Measurements from ENCODE around the gene SENP5.

SENP5 gene

DNA sequence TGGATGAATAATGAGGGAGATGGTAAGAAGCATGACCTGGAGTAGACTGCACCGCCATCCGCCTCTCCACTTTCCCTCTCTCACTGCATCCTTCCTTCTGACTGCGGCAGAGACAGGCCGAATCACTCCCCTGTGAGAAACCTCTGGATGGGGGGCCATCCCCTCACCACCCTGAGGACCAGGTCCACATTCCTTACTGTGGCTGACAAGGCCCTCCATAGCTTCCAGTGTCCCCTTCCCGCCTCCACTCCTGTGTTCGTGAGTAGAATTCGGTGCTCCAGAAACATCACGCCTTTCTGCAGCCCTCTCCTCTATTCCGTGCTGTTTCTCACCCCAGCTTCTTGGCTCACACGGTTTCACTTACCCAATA, 98.1 kb downstream of the SENP5 start:
- TF ChIP-seq TAF1 (IDR thresholded peaks at IDR 0.05; ENCODE audit: borderline replicate concordance, insufficient read depth, low read length) (no peak), SIN3A (IDR thresholded peaks at IDR 0.05; ENCODE audit: borderline replicate concordance, insufficient read depth, low read length) (no peak), POLR2AphosphoS5 (IDR thresholded peaks at IDR 0.05; ENCODE audit: low read depth, low read length) (no peak), FOXP2 (optimal IDR thresholded peaks at IDR 0.05; ENCODE audit: borderline replicate concordance, extremely low read depth, extremely low read length, insufficient read depth) (no peak)
- TF ChIP-seq, protein P1, sequence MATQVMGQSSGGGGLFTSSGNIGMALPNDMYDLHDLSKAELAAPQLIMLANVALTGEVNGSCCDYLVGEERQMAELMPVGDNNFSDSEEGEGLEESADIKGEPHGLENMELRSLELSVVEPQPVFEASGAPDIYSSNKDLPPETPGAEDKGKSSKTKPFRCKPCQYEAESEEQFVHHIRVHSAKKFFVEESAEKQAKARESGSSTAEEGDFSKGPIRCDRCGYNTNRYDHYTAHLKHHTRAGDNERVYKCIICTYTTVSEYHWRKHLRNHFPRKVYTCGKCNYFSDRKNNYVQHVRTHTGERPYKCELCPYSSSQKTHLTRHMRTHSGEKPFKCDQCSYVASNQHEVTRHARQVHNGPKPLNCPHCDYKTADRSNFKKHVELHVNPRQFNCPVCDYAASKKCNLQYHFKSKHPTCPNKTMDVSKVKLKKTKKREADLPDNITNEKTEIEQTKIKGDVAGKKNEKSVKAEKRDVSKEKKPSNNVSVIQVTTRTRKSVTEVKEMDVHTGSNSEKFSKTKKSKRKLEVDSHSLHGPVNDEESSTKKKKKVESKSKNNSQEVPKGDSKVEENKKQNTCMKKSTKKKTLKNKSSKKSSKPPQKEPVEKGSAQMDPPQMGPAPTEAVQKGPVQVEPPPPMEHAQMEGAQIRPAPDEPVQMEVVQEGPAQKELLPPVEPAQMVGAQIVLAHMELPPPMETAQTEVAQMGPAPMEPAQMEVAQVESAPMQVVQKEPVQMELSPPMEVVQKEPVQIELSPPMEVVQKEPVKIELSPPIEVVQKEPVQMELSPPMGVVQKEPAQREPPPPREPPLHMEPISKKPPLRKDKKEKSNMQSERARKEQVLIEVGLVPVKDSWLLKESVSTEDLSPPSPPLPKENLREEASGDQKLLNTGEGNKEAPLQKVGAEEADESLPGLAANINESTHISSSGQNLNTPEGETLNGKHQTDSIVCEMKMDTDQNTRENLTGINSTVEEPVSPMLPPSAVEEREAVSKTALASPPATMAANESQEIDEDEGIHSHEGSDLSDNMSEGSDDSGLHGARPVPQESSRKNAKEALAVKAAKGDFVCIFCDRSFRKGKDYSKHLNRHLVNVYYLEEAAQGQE (IDR thresholded peaks at IDR 0.05; ENCODE audit: insufficient read depth in 1 of 2, low read depth in 2 of 2, low read length in 2 of 2) = no peak

DNA sequence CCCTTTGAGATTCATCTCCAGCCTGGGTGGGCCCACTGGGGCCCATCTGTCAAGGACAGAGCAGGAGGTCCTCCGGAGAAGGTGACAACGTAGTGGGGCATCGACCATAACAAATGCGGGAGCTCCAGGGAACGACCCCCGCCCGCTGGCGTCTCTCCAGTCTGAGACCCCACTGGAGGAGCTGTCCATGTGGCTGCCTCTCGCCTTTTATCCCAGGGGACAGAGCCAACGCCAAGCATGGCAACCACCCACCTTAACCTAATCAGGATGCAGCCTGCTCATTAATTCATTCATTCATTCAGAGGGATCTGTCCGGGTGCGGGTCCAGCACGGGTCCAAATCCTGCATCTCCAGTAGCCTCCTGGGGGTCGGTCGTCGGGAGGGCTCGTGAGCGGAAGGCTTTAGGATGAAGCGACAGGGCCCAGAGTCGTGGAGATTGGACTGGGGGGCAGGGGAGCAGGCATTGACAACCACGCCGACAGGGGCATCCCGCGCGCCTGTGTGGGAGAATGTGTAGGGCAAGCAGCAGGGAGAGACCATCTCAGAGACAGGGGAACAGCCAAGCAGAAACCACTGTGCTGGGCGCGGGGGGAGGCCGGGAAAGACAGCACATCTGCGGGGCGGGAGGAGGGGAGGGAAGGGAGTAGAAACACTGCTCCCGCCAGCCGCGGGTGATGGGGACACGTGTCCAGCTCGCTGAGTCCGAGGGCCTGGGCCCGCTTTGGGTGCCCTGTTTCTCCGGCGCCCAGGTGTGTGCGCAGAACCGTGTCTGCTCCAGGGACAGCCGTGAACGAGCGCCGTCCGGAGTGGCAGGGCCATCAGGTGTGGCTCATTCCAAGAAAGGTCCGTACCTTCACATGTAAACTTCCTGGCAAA, 99.0 kb downstream of the SENP5 start:
- TF ChIP-seq SIN3A (IDR thresholded peaks at IDR 0.05; ENCODE audit: borderline replicate concordance, insufficient read depth, low read length) (no peak), TAF1 (IDR thresholded peaks at IDR 0.05; ENCODE audit: borderline replicate concordance, insufficient read depth, low read length) (no peak), POLR2AphosphoS5 (IDR thresholded peaks at IDR 0.05; ENCODE audit: low read depth, low read length) (no peak), FOXP2 (optimal IDR thresholded peaks at IDR 0.05; ENCODE audit: borderline replicate concordance, extremely low read depth, extremely low read length, insufficient read depth) (no peak)
- TF ChIP-seq, protein P1 (IDR thresholded peaks at IDR 0.05; ENCODE audit: insufficient read depth in 1 of 2, low read depth in 2 of 2, low read length in 2 of 2) = no peak

DNA sequence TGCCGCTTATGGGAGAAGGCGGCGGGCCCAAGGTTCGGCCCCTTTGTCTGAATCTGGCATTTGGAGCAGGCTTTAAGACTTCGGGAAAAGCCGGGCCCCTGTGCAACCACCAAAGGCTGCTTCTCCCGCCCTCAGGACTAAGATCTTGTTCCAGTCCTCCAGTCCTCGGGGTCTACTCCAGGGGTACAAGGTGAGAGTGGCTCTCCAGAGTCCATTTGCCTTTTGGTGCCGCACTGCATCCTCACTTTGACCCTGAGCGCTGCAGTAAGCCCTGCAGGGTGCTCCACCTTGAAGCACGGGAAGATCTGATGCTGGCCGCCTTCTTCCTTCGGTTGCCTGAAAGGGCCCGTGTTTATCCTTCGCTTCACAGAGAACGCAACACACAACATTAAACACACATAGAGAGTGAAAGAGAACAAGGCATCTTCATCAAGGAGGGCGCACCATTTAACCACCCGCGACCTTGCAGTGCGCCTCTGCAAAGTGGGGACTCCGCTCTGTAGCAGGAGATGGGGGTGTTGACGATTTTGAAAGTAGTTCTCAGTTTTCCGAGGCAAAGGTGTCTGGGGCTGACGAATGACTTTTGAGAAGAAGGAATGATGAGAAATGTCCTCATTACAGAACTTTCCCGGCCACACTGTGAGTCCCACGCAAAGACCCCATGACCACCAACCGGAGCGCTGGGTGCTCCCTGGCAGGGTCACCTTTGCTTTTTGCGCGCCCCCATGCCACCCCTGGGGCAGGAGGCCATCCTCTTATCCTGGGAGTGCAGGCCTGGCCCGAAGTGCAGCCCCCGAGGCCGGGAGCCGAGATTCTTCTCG, 99.9 kb downstream of the SENP5 start:
- TF ChIP-seq FOXP2 (optimal IDR thresholded peaks at IDR 0.05; ENCODE audit: borderline replicate concordance, extremely low read depth, extremely low read length, insufficient read depth) (no peak), POLR2AphosphoS5 (IDR thresholded peaks at IDR 0.05; ENCODE audit: low read depth, low read length) (no peak), TAF1 (IDR thresholded peaks at IDR 0.05; ENCODE audit: borderline replicate concordance, insufficient read depth, low read length) (no peak)
- TF ChIP-seq, protein P1 (IDR thresholded peaks at IDR 0.05; ENCODE audit: insufficient read depth in 1 of 2, low read depth in 2 of 2, low read length in 2 of 2) = no peak

DNA sequence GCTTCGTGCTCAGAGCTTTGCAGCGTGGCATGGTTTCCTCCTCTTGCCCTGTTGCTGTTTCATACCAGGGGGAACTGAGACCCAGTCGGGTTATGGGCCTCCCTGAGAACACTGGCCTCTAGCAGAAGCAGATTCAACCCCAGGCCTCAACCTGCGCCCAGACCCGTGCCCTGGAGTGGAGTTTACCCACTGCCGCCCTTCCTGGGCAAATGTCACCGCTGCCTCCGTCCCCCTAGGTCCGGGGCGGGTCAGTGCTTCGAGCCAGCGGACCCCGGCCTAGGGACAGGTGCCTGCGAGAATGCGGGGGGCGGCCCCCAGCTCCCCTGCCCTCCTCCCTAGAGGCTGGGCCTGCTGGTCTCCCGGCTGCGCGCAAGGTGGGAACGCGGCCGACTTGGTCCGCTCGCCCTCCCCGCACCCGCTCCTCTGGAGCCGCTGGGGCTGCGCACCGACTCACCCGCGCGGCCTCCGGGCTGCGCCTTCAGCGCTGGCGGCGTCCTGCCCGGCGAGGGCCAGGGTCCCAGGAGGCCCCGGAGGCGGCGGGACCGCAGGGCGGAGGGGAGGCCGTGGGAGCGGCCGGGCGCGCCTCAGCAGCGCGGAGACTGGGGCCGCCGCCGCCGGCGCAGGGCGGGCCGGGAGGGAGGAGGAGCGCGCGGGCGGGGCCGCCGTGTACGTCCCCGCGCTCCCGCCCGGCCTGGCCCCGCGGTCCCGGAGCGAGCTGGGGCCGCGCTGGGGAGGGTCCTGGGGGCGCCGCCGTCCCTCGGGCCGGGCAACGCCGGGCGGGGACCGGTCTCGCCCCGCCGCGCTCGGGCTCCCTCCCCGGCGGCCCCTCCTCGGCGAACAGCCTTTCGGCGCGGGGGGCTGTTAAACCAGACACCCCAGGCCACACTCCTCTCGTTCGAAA, 100.8 kb downstream of the SENP5 start, which contains the start of gene PIGZ:
Gene PIGZ, minus strand, starts transcription at position 601 of the 901 bp plus-strand sequence. CDS start 16,802 bp downstream, outside the sequence.
- TF ChIP-seq POLR2AphosphoS5 (IDR thresholded peaks at IDR 0.05; ENCODE audit: low read depth, low read length) = no peak
- TF ChIP-seq TAF1 (IDR thresholded peaks at IDR 0.05; ENCODE audit: borderline replicate concordance, insufficient read depth, low read length) = no peak
- TF ChIP-seq FOXP2 (optimal IDR thresholded peaks at IDR 0.05; ENCODE audit: borderline replicate concordance, extremely low read depth, extremely low read length, insufficient read depth) = no peak
- TF ChIP-seq, protein P1 (IDR thresholded peaks at IDR 0.05; ENCODE audit: insufficient read depth in 1 of 2, low read depth in 2 of 2, low read length in 2 of 2) = no peak
- no peak for TF ChIP-seq SIN3A (IDR thresholded peaks at IDR 0.05; ENCODE audit: borderline replicate concordance, insufficient read depth, low read length)
